NCI-H1417 (cell line): ENCODE data around the gene CFAP61.
A peak's percentile ranks its signal among the peaks of the same experiment; 100 is the strongest.
"Not testable (repeated sequence)": the region's sequence is repeated elsewhere in the genome, so short reads cannot be mapped to it uniquely, and the experiment has no call there.

ENCODE experiments used
- DNase-seq, 3 experiments: peaks; one replicate each; lab custom pipeline; 2025; lab: John Stamatoyannopoulos, UW

The CFAP61 gene

DNA sequence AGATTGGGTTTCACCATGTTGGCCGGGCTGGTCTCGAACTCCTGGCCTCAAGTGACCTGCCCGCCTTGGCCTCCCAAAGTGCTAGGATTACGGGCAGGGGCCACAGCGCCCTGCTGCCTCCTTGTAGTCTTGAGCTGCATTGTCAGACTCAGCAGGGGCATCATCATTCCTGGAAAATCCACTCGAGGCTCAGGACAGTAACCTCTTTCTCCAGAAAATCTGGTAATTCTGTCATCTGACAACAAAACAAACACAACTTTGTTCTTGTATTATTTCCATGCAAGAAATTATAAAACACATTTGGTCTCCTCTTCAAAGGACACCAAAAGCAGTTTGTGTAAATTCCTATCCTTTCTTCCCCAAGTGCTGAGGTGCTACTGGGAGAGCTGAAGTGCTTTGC is 178.4 kb downstream of the CFAP61 start:
- no peak for DNase-seq

DNA sequence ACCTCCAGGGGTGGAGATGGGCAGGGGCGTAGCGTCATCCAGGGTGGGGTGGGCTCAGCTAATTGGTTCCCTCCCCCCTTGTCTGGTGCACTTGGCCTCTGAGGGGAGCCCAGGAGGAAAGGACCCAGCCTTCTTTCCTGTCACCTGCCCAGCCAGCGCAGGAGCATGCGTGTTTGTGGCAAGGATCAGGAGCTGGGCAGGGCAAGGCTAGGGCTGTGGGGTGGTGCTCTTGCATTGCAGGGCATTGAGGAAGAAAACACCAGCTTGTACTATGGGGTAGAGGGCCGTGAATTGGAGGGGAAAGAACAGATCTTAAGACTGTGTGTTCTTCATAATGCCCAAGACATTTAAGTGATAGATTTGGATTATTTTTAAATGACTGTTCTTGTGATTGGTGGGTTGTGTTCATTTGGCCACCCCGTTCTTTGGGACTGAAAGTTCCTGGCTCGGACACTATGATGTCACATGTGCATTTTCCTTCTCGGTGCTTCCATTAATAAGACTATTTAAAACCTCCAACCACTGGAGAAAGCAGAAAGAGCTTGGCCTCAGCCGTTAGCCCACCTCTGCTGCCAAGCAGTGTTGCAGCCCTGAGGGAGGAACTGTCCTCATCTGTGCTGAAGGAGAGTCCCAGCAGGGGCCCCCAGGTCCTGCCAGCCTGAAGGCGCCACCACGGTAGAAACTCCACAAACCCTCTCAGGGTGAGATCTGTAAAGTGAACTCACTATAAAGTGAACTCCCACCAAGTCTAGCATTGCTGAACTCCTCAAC is 179.4 kb downstream of the CFAP61 start:
- DNase-seq, result no peak

DNA sequence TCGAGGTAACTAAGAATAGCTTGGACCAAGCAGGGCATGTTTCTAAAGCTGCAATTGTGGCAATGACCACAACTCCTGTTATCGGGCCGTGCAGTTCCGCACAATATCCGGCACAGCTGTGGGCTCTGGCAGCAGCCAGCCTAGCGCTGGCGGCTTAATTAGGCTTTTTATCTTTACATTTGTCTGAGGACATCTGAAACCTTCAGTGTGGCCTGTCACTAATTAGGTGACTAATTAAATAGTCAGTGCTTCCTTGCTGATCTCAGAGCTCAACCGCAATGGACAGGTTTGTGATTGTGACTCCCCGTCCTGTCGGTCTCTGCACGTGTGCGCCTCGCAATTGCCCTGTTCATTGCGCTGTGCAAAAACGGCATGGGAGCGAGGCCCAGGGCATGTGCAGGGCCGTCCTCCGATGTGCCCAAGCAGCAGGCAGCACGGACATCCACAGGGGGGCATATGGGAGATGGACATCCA is 180.7 kb downstream of the CFAP61 start:
- no peak for DNase-seq

- no peak for DNase-seq
These were observed 183.3 kb downstream of the CFAP61 start for GRCh38 chr20:20235681-20236080.

DNA sequence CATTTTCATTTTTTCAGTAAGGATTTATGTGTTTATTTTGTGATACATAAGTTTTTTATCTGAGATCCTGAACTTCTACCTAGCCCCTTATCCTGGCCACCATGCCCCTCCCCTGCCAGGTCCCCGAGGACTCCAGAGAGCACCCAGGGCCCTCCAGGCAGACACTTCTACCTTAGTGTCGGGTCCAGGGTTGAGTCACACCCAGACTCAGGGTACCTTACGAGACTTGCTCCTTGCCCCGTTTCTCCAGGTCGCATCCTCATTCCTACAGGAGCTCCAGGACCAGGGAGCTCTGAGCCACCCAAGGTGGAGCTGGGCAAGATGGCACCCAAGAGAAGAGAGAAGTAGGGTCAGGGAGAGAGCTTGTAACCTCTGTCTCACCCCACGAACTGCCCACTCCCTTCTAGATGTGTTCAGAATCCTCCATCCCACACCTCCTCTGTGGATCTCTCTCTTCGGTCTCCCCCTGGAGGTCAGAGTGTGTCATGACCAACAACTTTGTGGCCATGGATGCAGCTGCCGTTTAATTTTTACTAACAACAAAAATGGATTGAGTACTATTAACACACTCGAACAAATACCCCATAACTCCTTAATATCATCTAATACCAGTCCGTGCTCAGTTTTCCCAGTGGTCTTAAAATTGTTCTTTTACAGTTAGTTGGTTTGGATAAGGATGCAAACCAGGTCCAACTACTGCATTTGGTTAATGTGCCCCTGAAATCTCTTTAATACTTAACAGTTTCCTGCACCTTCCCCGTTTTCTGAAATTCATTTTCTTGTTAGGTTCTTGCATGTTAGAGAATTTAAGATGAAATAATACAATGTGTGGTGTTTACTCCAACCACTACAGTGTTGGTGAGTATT is 185.0 kb downstream of the CFAP61 start:
- peak; percentile 26 to 70 (median 60) for DNase-seq

GRCh38 chr20:20241976-20242375 is 189.6 kb downstream of the CFAP61 start:
- peak; percentile 29 to 86 (median 83) for DNase-seq

DNA sequence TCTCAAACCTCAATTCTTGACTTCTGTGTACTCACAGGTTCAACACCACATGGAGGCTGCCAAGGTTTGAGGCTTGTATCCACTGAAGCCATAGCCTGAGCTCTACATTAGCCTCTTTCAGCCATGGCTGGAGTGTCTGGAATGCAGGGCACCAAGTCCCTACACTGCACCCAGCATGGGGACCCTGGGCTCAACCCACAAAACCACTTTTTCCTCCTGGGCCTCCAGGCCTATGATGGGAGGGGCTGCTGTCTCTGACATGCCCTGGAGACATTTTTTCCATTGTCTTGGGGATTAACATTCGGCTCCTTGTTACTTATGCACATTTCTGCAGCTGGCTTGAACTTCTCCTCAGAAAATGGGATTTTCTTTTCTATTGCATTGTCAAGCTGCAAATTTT is 192.1 kb downstream of the CFAP61 start:
- DNase-seq, result not testable (repeated sequence)

DNA sequence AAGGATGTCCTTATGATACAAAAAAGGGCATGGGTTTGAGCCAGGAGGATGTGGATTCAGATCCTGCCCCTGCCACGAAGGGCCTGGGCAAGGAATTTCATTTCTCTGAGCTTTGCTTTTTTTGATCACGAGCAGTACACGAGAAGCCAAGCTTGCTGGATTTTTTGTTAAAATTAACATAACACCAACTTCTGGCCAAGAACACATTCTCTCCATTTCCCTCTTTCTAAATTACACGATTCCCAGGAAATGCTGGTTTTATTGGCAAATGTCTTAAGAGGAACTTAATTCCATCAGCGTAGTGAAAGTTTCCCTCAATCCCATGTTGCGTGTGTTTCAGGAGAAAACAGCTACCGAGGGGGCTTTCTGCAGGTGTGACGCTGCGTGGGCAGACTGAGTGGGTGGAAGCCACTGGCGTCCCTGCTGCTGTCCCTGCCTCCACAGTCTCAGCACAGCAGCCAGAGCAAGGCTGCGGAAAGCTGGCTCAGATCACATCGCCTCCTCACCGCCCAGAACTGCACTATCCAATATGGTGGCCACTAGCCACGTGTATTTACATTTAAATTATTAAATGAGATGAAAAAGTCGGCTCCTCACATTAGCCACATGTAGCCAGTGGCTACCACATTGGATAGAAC is 194.8 kb downstream of the CFAP61 start:
- DNase-seq, result no peak

DNA sequence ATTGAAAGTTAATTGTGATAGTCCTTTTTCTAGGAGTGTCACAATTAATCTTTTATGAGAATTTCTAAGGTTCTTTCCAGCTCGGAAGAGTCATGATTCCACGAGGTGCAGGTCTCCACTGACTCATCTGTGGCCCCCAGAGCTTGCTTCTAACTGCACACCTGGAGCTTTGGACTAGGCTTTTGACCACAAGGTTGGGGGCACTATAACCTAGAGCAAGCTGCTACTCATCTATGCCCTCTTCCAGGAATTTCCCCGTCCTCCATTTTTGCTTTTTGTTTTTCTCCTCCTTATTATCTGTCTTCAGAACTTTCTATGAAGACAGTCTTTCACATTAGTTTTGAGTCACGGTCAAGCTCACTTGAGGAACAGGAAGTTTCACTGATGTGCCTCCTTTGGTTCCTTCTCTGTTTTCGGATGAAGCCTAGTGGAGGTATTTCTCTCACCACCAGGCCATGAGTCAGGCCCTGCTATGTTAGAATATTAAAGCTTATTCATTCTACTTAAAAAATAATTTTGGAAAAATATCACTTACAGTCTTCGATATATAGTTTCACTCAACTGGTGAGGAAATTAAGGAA is 196.4 kb downstream of the CFAP61 start:
- DNase-seq, result no peak

DNA sequence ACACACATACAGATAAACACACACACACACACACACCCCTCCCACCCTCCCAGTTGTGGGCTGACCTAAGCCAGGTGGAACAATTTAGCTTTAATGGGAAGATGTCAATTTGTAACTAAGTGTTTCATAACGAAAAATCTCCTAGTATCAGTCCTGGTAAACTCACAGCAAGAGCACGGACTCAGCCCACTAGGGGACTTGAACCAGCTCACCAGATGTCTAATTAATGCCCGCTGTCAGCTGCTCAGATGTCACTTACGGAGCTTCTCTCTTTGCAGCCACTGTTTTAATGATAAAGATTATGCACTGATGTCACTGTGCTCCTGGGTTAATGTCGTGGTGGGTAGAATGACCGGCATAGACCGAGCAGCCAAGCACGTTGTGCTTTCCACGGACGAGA is 199.0 kb downstream of the CFAP61 start:
- peak in 1 of 3 experiments; percentile 53 for DNase-seq

DNA sequence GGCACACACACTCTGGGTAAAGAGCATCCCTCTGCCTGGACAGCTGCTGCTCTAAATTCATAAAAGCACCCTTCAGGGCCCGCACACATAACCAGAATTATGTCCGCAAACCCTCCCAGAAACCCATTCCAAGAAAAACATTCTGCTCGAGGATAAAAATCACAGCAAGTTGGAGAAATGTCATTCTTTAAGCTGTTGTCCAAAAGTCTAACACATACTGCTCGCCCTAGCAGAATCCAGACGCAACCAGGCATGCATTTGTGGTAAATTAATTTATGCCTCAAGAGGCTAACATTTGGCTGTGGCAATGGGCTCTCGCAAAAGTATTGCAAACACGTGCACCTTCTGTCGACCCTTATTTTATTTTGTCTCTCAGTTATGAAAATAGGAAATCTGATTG is 199.5 kb downstream of the CFAP61 start:
- peak in 1 of 3 experiments; percentile 29 for DNase-seq

GRCh38 chr20:20253039-20253743 is 200.9 kb downstream of the CFAP61 start:
- DNase-seq, result no peak

DNA sequence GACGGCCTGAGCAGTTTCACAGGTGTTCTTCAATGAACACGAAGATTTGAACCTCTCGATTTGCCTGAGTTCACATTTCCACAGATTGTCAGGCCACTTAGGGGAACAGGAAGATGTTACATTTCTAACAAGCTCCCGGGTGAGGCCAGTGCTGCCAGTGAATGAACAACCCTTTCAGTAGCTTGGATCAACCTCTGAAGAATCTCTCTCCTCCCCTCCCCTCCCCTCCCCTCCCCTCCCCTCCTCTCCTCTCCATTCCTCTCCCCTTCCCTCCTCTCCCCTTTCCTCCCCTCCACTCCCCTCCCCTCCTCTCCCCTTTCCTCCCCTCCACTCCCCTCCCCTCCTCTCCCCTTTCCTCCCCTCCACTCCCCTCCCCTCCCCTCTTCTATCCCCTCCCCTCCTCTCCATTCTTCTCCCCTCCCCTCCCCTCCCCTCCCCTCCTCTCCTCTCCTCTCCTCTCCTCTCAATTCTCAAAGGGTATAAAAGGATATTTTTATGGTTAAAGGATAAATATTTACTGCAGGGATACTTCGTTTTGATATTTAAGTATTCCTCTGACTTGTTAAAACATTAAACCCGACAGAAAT is 201.5 kb downstream of the CFAP61 start:
- peak in 1 of 3 experiments; percentile 44 for DNase-seq

DNA sequence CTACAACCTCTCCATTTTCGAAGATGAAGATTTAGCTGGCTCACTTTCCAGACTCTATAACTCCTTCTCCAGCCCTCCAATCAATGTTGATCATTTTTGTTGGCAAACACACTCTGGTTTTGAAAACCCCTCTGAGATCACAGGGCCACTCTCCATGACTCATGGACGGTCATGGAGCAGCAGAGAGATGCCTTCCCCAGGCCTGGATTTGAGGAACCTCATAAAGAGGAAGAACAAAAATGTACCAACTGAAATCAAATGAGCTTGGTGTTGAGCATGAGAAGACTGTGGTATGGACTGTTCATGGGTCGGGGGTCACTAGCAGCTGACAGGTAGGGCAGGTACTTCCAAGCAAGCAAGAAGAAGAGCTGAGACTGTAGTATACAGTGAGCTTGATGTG is 202.8 kb downstream of the CFAP61 start:
- no peak for DNase-seq

DNA sequence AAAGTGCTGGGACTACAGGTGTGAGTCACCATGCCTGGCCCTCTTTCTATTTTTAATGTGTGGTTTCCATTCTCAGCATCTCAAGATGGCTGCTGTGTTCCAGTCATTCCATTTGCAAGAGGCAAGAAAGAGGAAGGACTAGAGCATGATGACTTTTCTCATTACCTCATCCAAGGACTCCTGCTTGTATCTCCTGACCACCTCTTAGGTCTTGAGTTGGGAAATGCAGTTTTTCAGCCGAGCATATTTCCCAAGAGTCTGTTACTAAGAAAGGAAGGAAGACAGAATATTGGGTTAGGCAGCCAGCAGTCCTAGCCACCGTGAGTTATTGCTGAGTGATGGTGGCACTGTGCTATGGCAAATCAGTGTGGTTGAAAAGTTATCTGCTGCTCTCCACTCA is 207.2 kb downstream of the CFAP61 start:
- DNase-seq, result no peak

DNA sequence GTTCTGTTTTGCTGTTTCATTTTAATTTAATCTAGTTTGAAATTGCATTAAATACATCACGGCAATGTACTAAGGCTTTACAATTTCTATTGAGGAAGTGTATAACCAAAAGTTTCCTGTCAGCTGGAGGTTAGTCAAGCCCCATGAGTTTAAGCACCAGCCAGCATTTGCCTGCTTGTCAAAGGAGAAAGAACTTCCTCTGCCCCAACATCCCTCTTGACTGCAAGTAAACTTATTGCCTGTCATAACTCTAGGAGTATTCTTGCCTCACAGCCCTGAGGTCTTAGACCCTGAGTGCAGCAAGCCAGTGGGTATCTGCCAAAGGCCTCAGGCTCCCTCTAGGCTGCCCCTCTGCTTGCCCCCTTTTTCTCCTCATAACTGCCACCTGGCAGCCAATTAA is 208.8 kb downstream of the CFAP61 start:
- no peak for DNase-seq

DNA sequence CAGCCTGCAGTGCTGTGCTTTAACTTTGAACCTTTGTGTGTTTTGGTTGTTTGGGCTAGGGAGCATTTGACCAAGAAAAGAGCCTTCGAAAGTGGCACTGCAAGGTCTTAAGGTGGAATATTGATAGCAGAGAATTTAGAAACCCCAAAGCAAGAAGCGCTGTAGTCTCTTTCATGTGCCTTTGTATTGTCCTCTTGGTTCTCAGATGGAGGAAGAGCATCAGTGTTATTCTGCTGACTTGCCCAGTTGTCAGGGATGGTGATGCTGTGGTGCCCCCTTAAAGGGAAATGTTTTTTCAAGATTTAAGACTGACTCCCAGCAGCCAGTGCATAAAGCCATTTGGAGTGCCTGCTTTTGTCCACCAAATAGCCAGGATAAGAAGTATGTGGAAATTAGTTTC is 212.9 kb downstream of the CFAP61 start:
- DNase-seq, result no peak

DNA sequence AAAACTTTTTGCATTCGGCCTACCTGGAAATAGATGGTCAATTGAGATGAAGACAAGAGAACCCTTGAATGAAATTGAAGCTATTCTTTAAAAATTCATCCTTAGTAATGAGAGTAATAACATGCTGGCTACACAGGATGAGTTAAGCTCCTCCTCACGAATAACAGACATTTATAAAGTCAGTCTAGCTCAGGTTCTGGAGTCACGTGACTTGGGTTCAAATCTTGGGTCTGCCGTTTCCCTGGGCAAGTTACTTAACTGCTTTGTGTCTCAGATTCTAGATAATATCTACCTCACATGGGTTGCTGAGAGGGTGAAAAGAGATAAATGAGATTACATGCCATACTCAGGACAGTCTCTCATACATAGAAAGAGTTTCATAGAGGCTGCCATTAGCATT is 214.2 kb downstream of the CFAP61 start:
- DNase-seq, result no peak

DNA sequence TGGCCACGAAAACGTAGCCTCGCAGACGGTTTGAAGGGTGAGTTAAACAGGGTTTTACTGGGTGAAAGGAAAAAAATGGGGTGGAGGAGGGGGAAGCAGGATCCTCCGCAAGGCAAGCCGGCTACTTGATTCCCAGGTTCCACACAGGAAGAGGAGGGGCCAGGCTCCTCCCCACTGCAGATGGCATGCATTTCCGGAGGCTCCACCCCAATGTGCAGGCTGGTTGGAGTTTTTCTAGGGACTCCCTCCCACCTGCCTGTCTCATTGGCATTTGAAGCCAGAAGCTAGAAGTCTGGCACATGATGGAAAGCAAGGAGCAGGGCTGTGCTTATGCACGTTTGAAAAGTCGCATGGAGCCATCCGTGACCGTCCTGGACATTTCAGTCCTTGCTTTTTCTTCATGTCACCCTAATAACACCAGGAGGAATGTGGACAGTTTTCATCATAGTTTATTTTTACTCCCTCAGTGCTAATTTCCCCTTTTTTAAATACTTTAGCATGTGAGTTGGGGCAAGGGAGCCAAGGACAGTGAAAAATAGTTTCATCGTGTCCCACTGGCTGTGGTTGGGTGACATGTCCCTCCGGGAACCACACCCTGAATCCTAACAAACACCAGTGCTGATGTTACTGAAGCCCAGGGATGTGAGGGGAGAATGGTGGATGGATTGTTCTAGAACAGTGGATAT is 215.5 kb downstream of the CFAP61 start:
- peak; percentile 51 to 91 (median 80) for DNase-seq

GRCh38 chr20:20271271-20271670 is 218.9 kb downstream of the CFAP61 start:
- no peak for DNase-seq

- no peak for DNase-seq
These were observed 220.4 kb downstream of the CFAP61 start for GRCh38 chr20:20272686-20273085.
